Left ventricle myocardium inferior (tissue), 1 donor: Measurements from ENCODE around the gene WDFY4. TPM values are rescaled to one million over a fixed set of nuclear protein-coding genes. Genes with fewer than 3 reads are reported as not detected.
"Not testable (repeated sequence)": the region's sequence is repeated elsewhere in the genome, so short reads cannot be mapped to it uniquely, and the experiment has no call there.

ENCODE experiments used
- DNase-seq: peaks from one replicate; pipeline ENCODE4 v3.0.0-alpha.2; 2020
- H3K27ac ChIP-seq: fragments of 200-600 bp; replicated peaks from 2 replicates; pipeline ENCODE4 v1.8.0; 2021
- H3K27me3 ChIP-seq: fragments of 200-600 bp; 2 replicates; pipeline ENCODE4 v1.8.0; 2021; ENCODE audit warnings: low read depth
- H3K36me3 ChIP-seq: fragments of 200-600 bp; 2 replicates; pipeline ENCODE4 v1.8.0; 2021
- H3K4me1 ChIP-seq: fragments of 200-600 bp; 2 replicates; pipeline ENCODE4 v1.8.0; 2021
- H3K4me3 ChIP-seq: fragments of 200-600 bp; 2 replicates; pipeline ENCODE4 v1.8.0; 2021; ENCODE audit warnings: mild to moderate bottlenecking, moderate library complexity
- H3K9me3 ChIP-seq: fragments of 200-600 bp; replicated peaks from 2 replicates; pipeline ENCODE4 v1.8.0; 2021
- intact Hi-C: fragments of 100-400 bp; cut with micrococcal nuclease; formaldehyde crosslinking; loops from one replicate; pipeline ENCODE4 v1.11.0; 2022
- total RNA-seq: library from RNA; stranded (reverse); fragmentation: NEBNext Ultra II Directional; extraction: Animal tissue kit (Norgen Biotek cat#: 25700); gene quantifications from one replicate; pipeline ENCODE4 v1.2.1, GENCODE V29; 2021
- TF ChIP-seq, protein P1 (sequence below): fragments of 200-600 bp; IDR thresholded peaks from 2 replicates; pipeline ENCODE4 v1.8.0; 2021; ENCODE audit warnings: antibody characterized with exemption, mild to moderate bottlenecking, borderline replicate concordance
- donor health status: DM: no; HTN: yes; CAD: no; lungs with severe emphysema.

WDFY4 gene
- total RNA-seq, 1 donor from 2014 or later = 1.5 TPM

DNA sequence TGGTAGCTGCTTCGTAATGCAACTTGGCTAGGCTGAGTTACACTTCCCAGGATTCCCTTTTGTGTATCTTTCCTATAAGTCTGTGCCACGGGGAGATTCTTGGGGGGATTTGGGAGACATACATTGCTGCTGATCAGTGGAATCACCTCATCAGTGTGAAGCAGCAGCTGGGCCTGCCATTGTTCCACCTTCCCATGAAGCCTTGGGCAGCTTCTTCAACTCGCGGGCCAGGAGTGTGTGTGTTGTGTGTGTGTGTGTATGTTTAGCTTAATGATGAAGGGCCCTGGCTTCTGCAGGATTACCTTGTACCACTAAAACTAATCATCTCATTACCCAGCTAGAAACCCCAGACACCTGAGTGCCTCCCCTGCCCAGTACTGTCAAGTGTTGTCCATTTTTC, 46.5 kb upstream of the WDFY4 start:
- no peak overlapping the region for H3K27ac ChIP-seq
- H3K4me1 ChIP-seq = peaks cover 16% of the 10 kb centered on the region
- no peaks in the 10 kb centered on the region for H3K27me3 ChIP-seq
- H3K9me3 ChIP-seq = peaks cover 29% of the 10 kb centered on the region
- intact Hi-C loops = no loop called here
- no peaks in the 10 kb centered on the region for H3K36me3 ChIP-seq
- no peak for DNase-seq
- H3K4me3 ChIP-seq = no peak overlapping the region
- TF ChIP-seq, protein P1, sequence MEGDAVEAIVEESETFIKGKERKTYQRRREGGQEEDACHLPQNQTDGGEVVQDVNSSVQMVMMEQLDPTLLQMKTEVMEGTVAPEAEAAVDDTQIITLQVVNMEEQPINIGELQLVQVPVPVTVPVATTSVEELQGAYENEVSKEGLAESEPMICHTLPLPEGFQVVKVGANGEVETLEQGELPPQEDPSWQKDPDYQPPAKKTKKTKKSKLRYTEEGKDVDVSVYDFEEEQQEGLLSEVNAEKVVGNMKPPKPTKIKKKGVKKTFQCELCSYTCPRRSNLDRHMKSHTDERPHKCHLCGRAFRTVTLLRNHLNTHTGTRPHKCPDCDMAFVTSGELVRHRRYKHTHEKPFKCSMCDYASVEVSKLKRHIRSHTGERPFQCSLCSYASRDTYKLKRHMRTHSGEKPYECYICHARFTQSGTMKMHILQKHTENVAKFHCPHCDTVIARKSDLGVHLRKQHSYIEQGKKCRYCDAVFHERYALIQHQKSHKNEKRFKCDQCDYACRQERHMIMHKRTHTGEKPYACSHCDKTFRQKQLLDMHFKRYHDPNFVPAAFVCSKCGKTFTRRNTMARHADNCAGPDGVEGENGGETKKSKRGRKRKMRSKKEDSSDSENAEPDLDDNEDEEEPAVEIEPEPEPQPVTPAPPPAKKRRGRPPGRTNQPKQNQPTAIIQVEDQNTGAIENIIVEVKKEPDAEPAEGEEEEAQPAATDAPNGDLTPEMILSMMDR = no peak

DNA sequence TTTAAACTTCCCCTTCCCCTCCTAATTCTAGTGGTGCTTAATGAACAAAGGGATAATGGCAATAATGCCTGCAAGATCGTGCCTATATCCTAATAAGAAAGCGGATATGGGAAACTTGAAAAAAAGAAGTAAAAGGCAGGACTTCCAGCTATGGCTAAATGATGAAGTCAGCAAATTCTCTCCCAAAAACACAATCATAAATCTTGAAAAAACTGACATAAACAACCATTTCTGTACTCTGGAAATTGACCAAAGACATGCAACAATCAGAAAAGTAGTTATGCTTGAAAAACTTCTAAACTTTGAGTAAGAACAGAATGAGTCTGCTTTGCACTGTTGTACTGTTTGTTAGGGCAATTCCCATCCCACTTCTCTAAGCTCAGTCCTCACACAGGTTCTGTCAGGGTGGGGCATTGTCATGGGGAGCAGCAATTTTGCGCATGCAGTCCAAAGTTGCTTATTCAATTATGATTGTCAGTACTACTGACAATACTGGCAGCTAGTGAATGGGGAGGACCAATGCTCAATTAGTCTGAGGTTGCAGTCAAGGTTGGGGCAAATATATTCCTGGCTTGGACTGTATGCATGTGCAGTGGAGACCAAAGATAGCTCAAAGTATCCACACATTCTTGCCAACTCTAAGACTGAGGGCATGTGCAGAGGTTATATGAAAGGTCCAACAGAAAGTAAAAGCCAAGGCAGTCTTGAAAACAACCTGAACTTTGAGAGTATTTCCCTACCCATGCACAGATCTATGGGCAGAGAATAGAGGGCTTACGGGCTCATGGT, 45.7 kb upstream of the WDFY4 start:
- Histone ChIP-seq H3K4me3 (no peak overlapping the region), H3K4me1 (peaks cover 16% of the 10 kb centered on the region), H3K36me3 (no peaks in the 10 kb centered on the region), H3K27ac (peak overlapping the region; percentile 48), H3K27me3 (no peaks in the 10 kb centered on the region), H3K9me3 (peaks cover 30% of the 10 kb centered on the region)
- TF ChIP-seq, protein P1 = no peak
- DNase-seq = no peak
- intact Hi-C loops = no loop called here

DNA sequence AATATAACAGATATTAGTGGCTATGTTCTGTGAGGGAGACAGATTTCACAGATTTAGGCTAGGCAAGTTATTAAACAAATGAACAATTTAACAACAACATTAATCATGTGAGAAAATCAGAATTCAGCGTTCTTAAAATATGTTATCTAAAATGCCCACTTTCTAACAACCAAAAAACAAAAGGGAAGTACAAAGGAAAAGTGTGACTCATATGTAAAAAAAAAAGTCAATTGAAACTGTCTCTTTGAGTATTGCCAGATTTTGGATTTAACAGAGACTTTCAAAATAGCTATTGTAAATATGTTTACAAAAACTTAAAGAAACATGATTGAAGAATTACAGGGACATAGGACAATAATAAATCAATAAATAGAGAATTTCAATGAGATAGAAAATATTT, 45.0 kb upstream of the WDFY4 start:
- peak overlapping the region; percentile 48 for H3K27ac ChIP-seq
- TF ChIP-seq, protein P1 = no peak
- no peaks in the 10 kb centered on the region for H3K36me3 ChIP-seq
- H3K27me3 ChIP-seq = no peaks in the 10 kb centered on the region
- intact Hi-C loops = no loop called here
- H3K9me3 ChIP-seq = peaks cover 30% of the 10 kb centered on the region
- no peak for DNase-seq
- H3K4me3 ChIP-seq = no peak overlapping the region
- peaks cover 9% of the 10 kb centered on the region for H3K4me1 ChIP-seq

DNA sequence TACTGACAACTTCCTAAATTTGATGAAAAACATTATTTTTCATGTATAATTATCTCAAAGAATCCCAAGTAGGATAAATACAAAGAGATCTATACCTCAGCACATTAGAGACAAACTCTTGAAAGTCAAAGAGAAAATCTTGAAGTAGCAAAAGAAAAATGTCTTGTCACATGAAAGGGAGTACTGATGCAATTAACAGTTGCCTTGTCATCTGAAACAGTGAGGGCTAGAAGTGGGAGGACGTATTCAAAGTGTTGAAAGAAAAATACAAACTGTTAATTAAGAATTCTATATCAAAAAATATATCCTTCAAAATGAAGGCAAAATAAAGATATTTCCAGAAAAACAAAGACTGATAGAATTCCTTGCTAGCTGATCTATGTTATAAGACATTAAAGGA, 44.3 kb upstream of the WDFY4 start:
- peaks cover 30% of the 10 kb centered on the region for H3K9me3 ChIP-seq
- no peak overlapping the region for H3K27ac ChIP-seq
- TF ChIP-seq, protein P1 = no peak
- H3K4me1 ChIP-seq = peaks cover 4% of the 10 kb centered on the region
- intact Hi-C loops = no loop called here
- no peaks in the 10 kb centered on the region for H3K27me3 ChIP-seq
- H3K36me3 ChIP-seq = no peaks in the 10 kb centered on the region
- H3K4me3 ChIP-seq = no peak overlapping the region
- no peak for DNase-seq

DNA sequence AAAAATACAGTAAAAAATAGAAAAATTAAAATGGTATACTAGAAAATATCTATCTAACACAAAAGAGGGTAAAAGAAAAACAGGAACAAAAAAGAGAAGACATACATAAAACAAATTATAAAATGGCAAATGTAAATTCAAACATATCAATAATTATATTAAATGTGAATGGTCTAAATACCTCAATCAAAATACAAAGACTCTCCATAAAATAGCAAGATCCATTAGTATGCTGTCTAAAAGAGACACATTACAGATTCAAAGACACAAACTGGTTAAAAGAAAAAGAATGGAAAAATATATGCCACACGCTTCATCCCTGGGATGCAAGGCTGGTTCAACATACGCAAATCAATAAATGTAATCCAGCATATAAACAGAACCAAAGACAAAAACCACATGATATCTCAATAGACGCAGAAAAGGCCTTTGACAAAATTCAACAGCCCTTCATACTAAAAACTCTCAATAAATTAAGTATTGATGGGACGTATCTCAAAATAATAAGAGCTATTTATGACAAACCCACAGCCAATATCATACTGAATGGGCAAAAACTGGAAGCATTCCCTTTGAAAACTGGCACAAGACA, 43.5 kb upstream of the WDFY4 start:
- DNase-seq, H3K4me3 ChIP-seq, H3K27me3 ChIP-seq, H3K4me1 ChIP-seq, H3K36me3 ChIP-seq, H3K27ac ChIP-seq, intact Hi-C loops: not testable (repeated sequence)
- H3K9me3 ChIP-seq = peaks cover 30% of the 10 kb centered on the region

DNA sequence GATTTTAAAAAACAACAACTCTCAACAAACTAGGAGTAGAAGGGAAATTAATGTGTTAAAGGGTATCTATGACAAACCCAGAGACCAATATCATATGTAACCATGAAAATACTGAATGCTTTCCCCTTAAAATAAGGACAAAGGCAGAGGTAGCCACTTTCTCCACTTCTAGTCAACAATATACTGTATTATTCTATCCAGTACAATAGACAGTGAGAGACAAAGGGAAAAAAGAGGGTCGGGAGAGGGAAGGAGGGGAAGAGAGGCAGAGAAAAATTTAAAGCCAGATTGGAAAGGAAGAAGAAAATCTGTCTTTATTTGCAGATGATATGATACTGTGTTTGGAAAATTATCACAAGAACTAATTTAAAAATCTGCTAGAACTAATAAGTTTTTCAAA, 39.1 kb upstream of the WDFY4 start:
- H3K9me3 ChIP-seq = peaks cover 18% of the 10 kb centered on the region
- no peaks in the 10 kb centered on the region for H3K36me3 ChIP-seq
- no peak overlapping the region for H3K27ac ChIP-seq
- no peaks in the 10 kb centered on the region for H3K27me3 ChIP-seq
- no peaks in the 10 kb centered on the region for H3K4me1 ChIP-seq
- TF ChIP-seq, protein P1 = no peak
- no peak overlapping the region for H3K4me3 ChIP-seq
- intact Hi-C loops = no loop called here
- DNase-seq = no peak

DNA sequence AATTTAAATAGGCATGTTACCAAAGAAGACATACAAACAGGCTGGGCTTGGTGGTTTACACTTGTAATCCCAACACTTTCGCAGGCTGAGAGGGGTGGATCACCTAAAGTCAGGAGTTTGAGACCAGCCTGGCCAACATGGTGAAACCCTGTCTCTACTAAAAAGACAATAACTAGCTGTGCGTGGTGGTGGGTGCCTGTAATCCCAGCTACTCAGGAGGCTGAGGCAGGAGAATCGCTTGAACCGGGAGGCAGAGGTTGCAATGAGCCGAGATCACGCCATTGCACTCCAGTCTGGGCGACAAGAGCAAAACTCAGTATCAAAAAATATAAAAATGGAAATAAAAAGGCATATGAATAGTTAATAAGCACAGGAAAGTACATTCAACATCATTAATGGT, 37.6 kb upstream of the WDFY4 start:
- intact Hi-C loops, H3K27ac ChIP-seq, H3K27me3 ChIP-seq, H3K4me1 ChIP-seq, H3K4me3 ChIP-seq, H3K36me3 ChIP-seq, DNase-seq, H3K9me3 ChIP-seq: not testable (repeated sequence)
